Fibroblast of lung (primary cell): ENCODE measurements around the gene KLF3. TPM values are rescaled to one million over a fixed set of nuclear protein-coding genes. Genes with fewer than 3 reads are reported as not detected.

Experiments
- DNase-seq, 2 donors: peaks; one replicate each; pipeline versions ENCODE4 v3.0.0 to v3.0.0-alpha.2; 2010; ENCODE audit warnings: low read depth in 2 of 2
- H2AFZ ChIP-seq: 2 replicates; pipeline ENCODE4 v1.5.1; 2012; ENCODE audit warnings: low read length, control low read depth, inconsistent platforms
- H3K27ac ChIP-seq: 2 replicates; pipeline ENCODE4 v1.5.1; 2011; ENCODE audit warnings: low read length, control low read depth; ENCODE audit not compliant: insufficient read depth
- H3K27me3 ChIP-seq: 2 replicates; pipeline ENCODE4 v1.5.1; 2011; ENCODE audit warnings: mild to moderate bottlenecking, low read length; ENCODE audit not compliant: control insufficient read depth, insufficient read depth
- H3K36me3 ChIP-seq: 2 replicates; pipeline ENCODE4 v1.5.1; 2011; ENCODE audit warnings: low read length; ENCODE audit not compliant: control insufficient read depth, insufficient read depth
- H3K4me1 ChIP-seq: 2 replicates; pipeline ENCODE4 v1.5.1; 2011; ENCODE audit warnings: low read length; ENCODE audit not compliant: control insufficient read depth, insufficient read depth; ENCODE audit errors: extremely low read depth
- H3K4me2 ChIP-seq: 2 replicates; pipeline ENCODE4 v1.5.1; 2011; ENCODE audit warnings: low read length, control low read depth; ENCODE audit not compliant: insufficient read depth; ENCODE audit errors: extremely low read depth
- H3K4me3 ChIP-seq, 4 experiments: fragments of 200-600 bp in 1 of 4; sonication (generic) in 1 of 4; replicated peaks in 1 of 4; 2 replicates each; pipeline ENCODE4 v1.5.1; 2011 to 2016; ENCODE audit warnings: low read length in 4 of 4, low read depth in 3 of 4, mild to moderate bottlenecking in 3 of 4, control low read depth in 2 of 4, inconsistent platforms in 1 of 4, mixed read lengths in 1 of 4; ENCODE audit not compliant: insufficient read depth in 1 of 4; ENCODE audit errors: control extremely low read depth in 1 of 4
- H3K79me2 ChIP-seq: 2 replicates; pipeline ENCODE4 v1.5.1; 2012; ENCODE audit warnings: mild to moderate bottlenecking, low read length, inconsistent platforms; ENCODE audit not compliant: control insufficient read depth, insufficient read depth
- H3K9ac ChIP-seq: 2 replicates; pipeline ENCODE4 v1.5.1; 2011; ENCODE audit warnings: mild to moderate bottlenecking, low read length, control low read depth; ENCODE audit not compliant: insufficient read depth
- H3K9me3 ChIP-seq: 2 replicates; pipeline ENCODE4 v1.5.1; 2012; ENCODE audit warnings: low read depth, low read length; ENCODE audit not compliant: control insufficient read depth, insufficient read depth
- H4K20me1 ChIP-seq: 2 replicates; pipeline ENCODE4 v1.5.1; 2011; ENCODE audit warnings: low read length; ENCODE audit not compliant: control insufficient read depth, insufficient read depth; ENCODE audit errors: extremely low read depth
- CTCF ChIP-seq, 2 donors: IDR thresholded peaks in 1 of 2; conservative IDR thresholded peaks in 1 of 2; 1 replicate in 1 of 2; 2 replicates in 1 of 2; pipeline ENCODE4 v1.5.1; 2011 to 2012; ENCODE audit warnings: low read length in 2 of 2, control low read depth in 1 of 2, inconsistent platforms in 1 of 2, low read depth in 1 of 2, mild to moderate bottlenecking in 1 of 2
- EZH2 ChIP-seq: IDR thresholded peaks from 2 replicates; pipeline ENCODE4 v1.5.1; 2012; ENCODE audit warnings: low read length, control low read depth, mild to moderate bottlenecking; ENCODE audit errors: missing control alignments
- polyA plus RNA-seq, 2 donors: library from polyadenylated mRNA; depleted of rRNA in 1 of 2; stranded (reverse) in 1 of 2; unstranded in 1 of 2; fragments of >200 nt; gene quantifications; 2 replicates each; pipeline ENCODE4 v1.2.1, GENCODE V29; 2011 to 2012; ENCODE audit warnings: missing spikeins in 1 of 2
- total RNA-seq: library from RNA; depleted of rRNA; stranded (reverse); fragments of >200 nt; gene quantifications from 2 replicates; pipeline ENCODE4 v1.2.1, GENCODE V29; 2014

The KLF3 gene
- total and polyA plus RNA-seq, 2 donors (not counting 1 experiment from before 2014, with no cell fraction given), result 12.4 to 18.9 TPM

- Histone ChIP-seq H3K4me1 (peaks cover 5% of the 10 kb centered on the region), H3K79me2 (peaks cover 12% of the 10 kb centered on the region), H3K4me2 (no peak overlapping the region), H3K9ac (no peak overlapping the region), H3K9me3 (no peaks in the 10 kb centered on the region), H2AFZ (no peak overlapping the region), H4K20me1 (no peaks in the 10 kb centered on the region), H3K27ac (no peak overlapping the region), H3K4me3 (no peak overlapping the region), H3K27me3 (no peaks in the 10 kb centered on the region), H3K36me3 (peaks cover 15% of the 10 kb centered on the region)
- DNase-seq, result no peak
- TF ChIP-seq CTCF (conservative IDR thresholded peaks at IDR 0.05 in 1 of 2, IDR thresholded peaks at IDR 0.05 in 1 of 2; ENCODE audit: low read depth in 1 of 2, low read length in 2 of 2) (no peak), EZH2 (no peak)
Measured at GRCh38 chr4:38692421-38692820, 28.4 kb downstream of the KLF3 start.

- Histone ChIP-seq H3K36me3 (peaks cover 21% of the 10 kb centered on the region), H2AFZ (no peak overlapping the region), H4K20me1 (no peaks in the 10 kb centered on the region), H3K4me2 (no peak overlapping the region), H3K4me1 (peaks cover 3% of the 10 kb centered on the region), H3K27ac (no peak overlapping the region), H3K27me3 (no peaks in the 10 kb centered on the region), H3K9me3 (no peaks in the 10 kb centered on the region), H3K4me3 (no peak overlapping the region), H3K9ac (no peak overlapping the region), H3K79me2 (peaks cover 3% of the 10 kb centered on the region)
- DNase-seq, result no peak
- TF ChIP-seq CTCF (conservative IDR thresholded peaks at IDR 0.05 in 1 of 2, IDR thresholded peaks at IDR 0.05 in 1 of 2; ENCODE audit: low read depth in 1 of 2, low read length in 2 of 2) (no peak), EZH2 (no peak)
Measured at GRCh38 chr4:38693569-38693968, 29.6 kb downstream of the KLF3 start.

- TF ChIP-seq EZH2 (no peak), CTCF (conservative IDR thresholded peaks at IDR 0.05 in 1 of 2, IDR thresholded peaks at IDR 0.05 in 1 of 2; ENCODE audit: low read depth in 1 of 2, low read length in 2 of 2) (no peak)
- Histone ChIP-seq H3K36me3 (peaks cover 17% of the 10 kb centered on the region), H3K27ac (no peak overlapping the region), H3K9me3 (no peaks in the 10 kb centered on the region), H3K4me2 (no peak overlapping the region), H3K79me2 (no peaks in the 10 kb centered on the region), H3K9ac (no peak overlapping the region), H4K20me1 (no peaks in the 10 kb centered on the region), H3K27me3 (no peaks in the 10 kb centered on the region), H3K4me3 (no peak overlapping the region), H3K4me1 (no peaks in the 10 kb centered on the region), H2AFZ (no peak overlapping the region)
- DNase-seq, result no peak
Measured at GRCh38 chr4:38694330-38694729, 30.3 kb downstream of the KLF3 start.
